Measurements from ENCODE around the gene ATAT1. TPM values are rescaled to one million over a fixed set of nuclear protein-coding genes. Genes with fewer than 3 reads are reported as not detected.
A peak's percentile ranks its signal among the peaks of the same experiment; 100 is the strongest.

Gene ATAT1
- total RNA-seq, 1 experiment from 2014 or later = 19.3 TPM

GRCh38 chr6:30647242-30648116 lies 20.8 kb downstream of the ATAT1 start:
- peaks cover 21% of the 10 kb centered on the region for H3K4me1 Mint-ChIP-seq
- H3K4me3 Mint-ChIP-seq = peak overlapping the region; percentile 76
- peak overlapping the region; percentile 74; the same call in 1 of the 2 replicates for H3K27ac Mint-ChIP-seq
- ATAC-seq (peak; percentile 90), DNase-seq (ENCODE audit: low spot score) (peak; percentile 78)
- H3K27me3 Mint-ChIP-seq (ENCODE audit: low read depth) = no peaks in the 10 kb centered on the region
- CTCF ChIA-PET = interaction anchor here (0.7 to 2.5 kb wide), 6 partner anchors 25 to 83 kb away, joined by 3 to 10 read pairs (median 6); partner anchors contain the start of genes DHX16 and MDC1
- H3K36me3 Mint-ChIP-seq = peaks cover 29% of the 10 kb centered on the region
- no peaks in the 10 kb centered on the region for H3K9me3 Mint-ChIP-seq
- POLR2A ChIA-PET = interaction anchor here (1.4 kb wide), 1 partner anchor 70 kb away, joined by 4 read pairs; the partner anchor contains the start of gene MDC1
- 0 out of 2 replicates have a peak, but pooled peaks have one; percentile 16 for TF ChIP-seq ELF4 (CRISPR knock-in tag; IDR thresholded peaks at IDR 0.05; ENCODE audit: low read depth)
- TF ChIP-seq CREB1 (CRISPR knock-in tag; IDR thresholded peaks at IDR 0.05) = peak; percentile 55
- TF ChIP-seq, protein P1, sequence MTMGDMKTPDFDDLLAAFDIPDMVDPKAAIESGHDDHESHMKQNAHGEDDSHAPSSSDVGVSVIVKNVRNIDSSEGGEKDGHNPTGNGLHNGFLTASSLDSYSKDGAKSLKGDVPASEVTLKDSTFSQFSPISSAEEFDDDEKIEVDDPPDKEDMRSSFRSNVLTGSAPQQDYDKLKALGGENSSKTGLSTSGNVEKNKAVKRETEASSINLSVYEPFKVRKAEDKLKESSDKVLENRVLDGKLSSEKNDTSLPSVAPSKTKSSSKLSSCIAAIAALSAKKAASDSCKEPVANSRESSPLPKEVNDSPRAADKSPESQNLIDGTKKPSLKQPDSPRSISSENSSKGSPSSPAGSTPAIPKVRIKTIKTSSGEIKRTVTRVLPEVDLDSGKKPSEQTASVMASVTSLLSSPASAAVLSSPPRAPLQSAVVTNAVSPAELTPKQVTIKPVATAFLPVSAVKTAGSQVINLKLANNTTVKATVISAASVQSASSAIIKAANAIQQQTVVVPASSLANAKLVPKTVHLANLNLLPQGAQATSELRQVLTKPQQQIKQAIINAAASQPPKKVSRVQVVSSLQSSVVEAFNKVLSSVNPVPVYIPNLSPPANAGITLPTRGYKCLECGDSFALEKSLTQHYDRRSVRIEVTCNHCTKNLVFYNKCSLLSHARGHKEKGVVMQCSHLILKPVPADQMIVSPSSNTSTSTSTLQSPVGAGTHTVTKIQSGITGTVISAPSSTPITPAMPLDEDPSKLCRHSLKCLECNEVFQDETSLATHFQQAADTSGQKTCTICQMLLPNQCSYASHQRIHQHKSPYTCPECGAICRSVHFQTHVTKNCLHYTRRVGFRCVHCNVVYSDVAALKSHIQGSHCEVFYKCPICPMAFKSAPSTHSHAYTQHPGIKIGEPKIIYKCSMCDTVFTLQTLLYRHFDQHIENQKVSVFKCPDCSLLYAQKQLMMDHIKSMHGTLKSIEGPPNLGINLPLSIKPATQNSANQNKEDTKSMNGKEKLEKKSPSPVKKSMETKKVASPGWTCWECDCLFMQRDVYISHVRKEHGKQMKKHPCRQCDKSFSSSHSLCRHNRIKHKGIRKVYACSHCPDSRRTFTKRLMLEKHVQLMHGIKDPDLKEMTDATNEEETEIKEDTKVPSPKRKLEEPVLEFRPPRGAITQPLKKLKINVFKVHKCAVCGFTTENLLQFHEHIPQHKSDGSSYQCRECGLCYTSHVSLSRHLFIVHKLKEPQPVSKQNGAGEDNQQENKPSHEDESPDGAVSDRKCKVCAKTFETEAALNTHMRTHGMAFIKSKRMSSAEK (CRISPR knock-in tag; IDR thresholded peaks at IDR 0.05; ENCODE audit: borderline replicate concordance) = no peak
- peak; percentile 81 for TF ChIP-seq GABPB1 (CRISPR knock-in tag; IDR thresholded peaks at IDR 0.05)
- TF ChIP-seq, protein P2, sequence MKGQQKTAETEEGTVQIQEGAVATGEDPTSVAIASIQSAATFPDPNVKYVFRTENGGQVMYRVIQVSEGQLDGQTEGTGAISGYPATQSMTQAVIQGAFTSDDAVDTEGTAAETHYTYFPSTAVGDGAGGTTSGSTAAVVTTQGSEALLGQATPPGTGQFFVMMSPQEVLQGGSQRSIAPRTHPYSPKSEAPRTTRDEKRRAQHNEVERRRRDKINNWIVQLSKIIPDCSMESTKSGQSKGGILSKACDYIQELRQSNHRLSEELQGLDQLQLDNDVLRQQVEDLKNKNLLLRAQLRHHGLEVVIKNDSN (CRISPR knock-in tag; IDR thresholded peaks at IDR 0.05) = no peak
- TF ChIP-seq, protein P3, sequence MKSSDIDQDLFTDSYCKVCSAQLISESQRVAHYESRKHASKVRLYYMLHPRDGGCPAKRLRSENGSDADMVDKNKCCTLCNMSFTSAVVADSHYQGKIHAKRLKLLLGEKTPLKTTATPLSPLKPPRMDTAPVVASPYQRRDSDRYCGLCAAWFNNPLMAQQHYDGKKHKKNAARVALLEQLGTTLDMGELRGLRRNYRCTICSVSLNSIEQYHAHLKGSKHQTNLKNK (CRISPR knock-in tag; IDR thresholded peaks at IDR 0.05) = no peak
- TF ChIP-seq ESRRA (CRISPR knock-in tag; IDR thresholded peaks at IDR 0.05; ENCODE audit: borderline replicate concordance) = peak; percentile 97
- peak; percentile 88; the same call in 1 of the 2 replicates for TF ChIP-seq IRF1 (CRISPR knock-in tag; IDR thresholded peaks at IDR 0.05)
- peak; percentile 71 for TF ChIP-seq FOXK1 (CRISPR knock-in tag; IDR thresholded peaks at IDR 0.05)
- TF ChIP-seq, protein P4, sequence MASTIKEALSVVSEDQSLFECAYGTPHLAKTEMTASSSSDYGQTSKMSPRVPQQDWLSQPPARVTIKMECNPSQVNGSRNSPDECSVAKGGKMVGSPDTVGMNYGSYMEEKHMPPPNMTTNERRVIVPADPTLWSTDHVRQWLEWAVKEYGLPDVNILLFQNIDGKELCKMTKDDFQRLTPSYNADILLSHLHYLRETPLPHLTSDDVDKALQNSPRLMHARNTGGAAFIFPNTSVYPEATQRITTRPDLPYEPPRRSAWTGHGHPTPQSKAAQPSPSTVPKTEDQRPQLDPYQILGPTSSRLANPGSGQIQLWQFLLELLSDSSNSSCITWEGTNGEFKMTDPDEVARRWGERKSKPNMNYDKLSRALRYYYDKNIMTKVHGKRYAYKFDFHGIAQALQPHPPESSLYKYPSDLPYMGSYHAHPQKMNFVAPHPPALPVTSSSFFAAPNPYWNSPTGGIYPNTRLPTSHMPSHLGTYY (CRISPR knock-in tag; IDR thresholded peaks at IDR 0.05) = no peak
- TF ChIP-seq ZBTB21 (CRISPR knock-in tag; IDR thresholded peaks at IDR 0.05; ENCODE audit: borderline replicate concordance) = peak; percentile 45; the same call in 1 of the 2 replicates
- TF ChIP-seq, protein P5, sequence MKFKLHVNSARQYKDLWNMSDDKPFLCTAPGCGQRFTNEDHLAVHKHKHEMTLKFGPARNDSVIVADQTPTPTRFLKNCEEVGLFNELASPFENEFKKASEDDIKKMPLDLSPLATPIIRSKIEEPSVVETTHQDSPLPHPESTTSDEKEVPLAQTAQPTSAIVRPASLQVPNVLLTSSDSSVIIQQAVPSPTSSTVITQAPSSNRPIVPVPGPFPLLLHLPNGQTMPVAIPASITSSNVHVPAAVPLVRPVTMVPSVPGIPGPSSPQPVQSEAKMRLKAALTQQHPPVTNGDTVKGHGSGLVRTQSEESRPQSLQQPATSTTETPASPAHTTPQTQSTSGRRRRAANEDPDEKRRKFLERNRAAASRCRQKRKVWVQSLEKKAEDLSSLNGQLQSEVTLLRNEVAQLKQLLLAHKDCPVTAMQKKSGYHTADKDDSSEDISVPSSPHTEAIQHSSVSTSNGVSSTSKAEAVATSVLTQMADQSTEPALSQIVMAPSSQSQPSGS (CRISPR knock-in tag; IDR thresholded peaks at IDR 0.05; ENCODE audit: borderline replicate concordance, low read depth) = no peak
- TF ChIP-seq E2F1 (CRISPR knock-in tag; IDR thresholded peaks at IDR 0.05) = 0 out of 2 replicates have a peak, but pooled peaks have one; percentile 26
- no peak for TF ChIP-seq ATF6 (CRISPR knock-in tag; IDR thresholded peaks at IDR 0.05)
- TF ChIP-seq ZNF423 (CRISPR knock-in tag; IDR thresholded peaks at IDR 0.05) = peak; percentile 41; the same call in 1 of the 2 replicates
- TF ChIP-seq ZSCAN18 (CRISPR knock-in tag; IDR thresholded peaks at IDR 0.05) = no peak
- no peak for TF ChIP-seq ZNF425 (CRISPR knock-in tag; conservative IDR thresholded peaks at IDR 0.05)
- TF ChIP-seq EMX1 (CRISPR knock-in tag; IDR thresholded peaks at IDR 0.05) = peak; percentile 10; the same call in 1 of the 2 replicates

Data from WTC11 (cell line).